ENCODE results near the gene KL.

KL gene

GRCh38 chr13:33106656-33107360 lies 90.6 kb downstream of the KL start:
- no peak overlapping the region for H3K4me3 ChIP-seq (replicated peaks; ENCODE audit: low read depth, low read length)
- TF ChIP-seq, protein P1, sequence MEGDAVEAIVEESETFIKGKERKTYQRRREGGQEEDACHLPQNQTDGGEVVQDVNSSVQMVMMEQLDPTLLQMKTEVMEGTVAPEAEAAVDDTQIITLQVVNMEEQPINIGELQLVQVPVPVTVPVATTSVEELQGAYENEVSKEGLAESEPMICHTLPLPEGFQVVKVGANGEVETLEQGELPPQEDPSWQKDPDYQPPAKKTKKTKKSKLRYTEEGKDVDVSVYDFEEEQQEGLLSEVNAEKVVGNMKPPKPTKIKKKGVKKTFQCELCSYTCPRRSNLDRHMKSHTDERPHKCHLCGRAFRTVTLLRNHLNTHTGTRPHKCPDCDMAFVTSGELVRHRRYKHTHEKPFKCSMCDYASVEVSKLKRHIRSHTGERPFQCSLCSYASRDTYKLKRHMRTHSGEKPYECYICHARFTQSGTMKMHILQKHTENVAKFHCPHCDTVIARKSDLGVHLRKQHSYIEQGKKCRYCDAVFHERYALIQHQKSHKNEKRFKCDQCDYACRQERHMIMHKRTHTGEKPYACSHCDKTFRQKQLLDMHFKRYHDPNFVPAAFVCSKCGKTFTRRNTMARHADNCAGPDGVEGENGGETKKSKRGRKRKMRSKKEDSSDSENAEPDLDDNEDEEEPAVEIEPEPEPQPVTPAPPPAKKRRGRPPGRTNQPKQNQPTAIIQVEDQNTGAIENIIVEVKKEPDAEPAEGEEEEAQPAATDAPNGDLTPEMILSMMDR (IDR thresholded peaks at IDR 0.05; ENCODE audit: low read length, missing control alignments), result no peak
- no peak for DNase-seq (ENCODE audit: low read depth)

GRCh38 chr13:33107361-33107760 lies 91.1 kb downstream of the KL start:
- no peak overlapping the region for H3K4me3 ChIP-seq (replicated peaks; ENCODE audit: low read depth, low read length)
- TF ChIP-seq, protein P1 (IDR thresholded peaks at IDR 0.05; ENCODE audit: low read length, missing control alignments), result no peak
- DNase-seq (ENCODE audit: low read depth), result no peak

GRCh38 chr13:33108620-33109019 lies 92.4 kb downstream of the KL start:
- TF ChIP-seq, protein P1 (IDR thresholded peaks at IDR 0.05; ENCODE audit: low read length, missing control alignments), result no peak
- no peak overlapping the region for H3K4me3 ChIP-seq (replicated peaks; ENCODE audit: low read depth, low read length)
- peak; percentile 34 for DNase-seq (ENCODE audit: low read depth)

DNA sequence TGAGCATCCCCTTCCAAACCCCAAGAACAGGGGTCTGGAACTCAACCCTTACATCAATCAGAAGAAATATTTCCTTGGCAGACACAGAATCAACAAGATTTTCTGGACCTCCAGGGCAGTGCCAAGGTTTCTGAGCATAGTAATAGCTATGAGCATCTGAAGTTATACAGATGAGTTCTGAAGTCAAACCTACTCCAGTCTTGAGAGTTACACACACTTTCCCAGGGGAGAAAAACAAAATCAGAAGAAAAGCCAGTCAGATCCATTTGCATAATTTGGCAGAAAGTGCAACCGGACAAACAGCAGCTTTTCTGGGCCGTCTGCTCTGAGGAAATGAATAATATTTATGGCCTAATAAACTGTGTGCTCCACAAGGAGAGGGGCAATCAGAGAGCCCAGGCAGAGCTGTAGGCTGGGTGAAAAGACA lies 93.1 kb downstream of the KL start:
- H3K4me3 ChIP-seq (replicated peaks; ENCODE audit: low read depth, low read length), result no peak overlapping the region
- no peak for DNase-seq (ENCODE audit: low read depth)
- TF ChIP-seq, protein P1 (IDR thresholded peaks at IDR 0.05; ENCODE audit: low read length, missing control alignments), result no peak

DNA sequence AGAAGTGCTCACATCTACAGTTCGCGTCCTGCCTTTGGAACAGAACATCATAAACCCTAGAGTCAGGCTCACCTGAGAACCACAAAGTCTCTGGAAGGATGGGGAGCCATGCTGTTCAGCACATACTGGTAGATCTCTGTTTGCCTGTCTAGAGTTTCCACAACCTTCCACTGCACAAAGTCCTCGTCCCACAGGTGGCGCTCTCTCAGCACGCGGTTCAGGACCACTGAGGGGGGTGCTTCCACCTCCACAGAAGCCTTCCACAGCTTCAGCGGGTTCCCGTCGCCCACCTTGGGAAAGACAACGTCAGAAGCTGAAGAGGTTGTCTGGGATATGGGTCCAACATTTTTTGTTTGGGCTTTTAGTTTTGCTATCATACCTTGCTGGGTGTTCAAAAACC lies 93.6 kb downstream of the KL start:
- DNase-seq (ENCODE audit: low read depth), result no peak
- TF ChIP-seq, protein P1 (IDR thresholded peaks at IDR 0.05; ENCODE audit: low read length, missing control alignments), result peak; percentile 28
- H3K4me3 ChIP-seq (replicated peaks; ENCODE audit: low read depth, low read length), result no peak overlapping the region

- DNase-seq (ENCODE audit: low read depth), result no peak
- H3K4me3 ChIP-seq (replicated peaks; ENCODE audit: low read depth, low read length), result no peak overlapping the region
- TF ChIP-seq, protein P1 (IDR thresholded peaks at IDR 0.05; ENCODE audit: low read length, missing control alignments), result no peak
Observed at GRCh38 chr13:33110386-33110712, 94.1 kb downstream of the KL start.
